HL-60 (cell line): ENCODE measurements around the gene MPRIP.

Experiments used
- CTCF ChIP-seq: IDR thresholded peaks from one replicate; pipeline ENCODE4 v1.5.1; 2011; ENCODE audit warnings: low read length, control low read depth, inconsistent platforms; ENCODE audit not compliant: insufficient read depth
- POLR2AphosphoS5 ChIP-seq: IDR thresholded peaks from 2 replicates; pipeline ENCODE4 v1.6.1; 2012; ENCODE audit warnings: low read depth
- SPI1 ChIP-seq: IDR thresholded peaks from 2 replicates; pipeline ENCODE4 v1.6.1; 2012; ENCODE audit warnings: low read depth, mild to moderate bottlenecking, borderline replicate concordance

GRCh38 chr17:17119106-17119505 lies 76.8 kb downstream of the MPRIP start:
- TF ChIP-seq CTCF (no peak), SPI1 (no peak), POLR2AphosphoS5 (no peak)
